ENCODE results near the gene SIRPA.

DNA sequence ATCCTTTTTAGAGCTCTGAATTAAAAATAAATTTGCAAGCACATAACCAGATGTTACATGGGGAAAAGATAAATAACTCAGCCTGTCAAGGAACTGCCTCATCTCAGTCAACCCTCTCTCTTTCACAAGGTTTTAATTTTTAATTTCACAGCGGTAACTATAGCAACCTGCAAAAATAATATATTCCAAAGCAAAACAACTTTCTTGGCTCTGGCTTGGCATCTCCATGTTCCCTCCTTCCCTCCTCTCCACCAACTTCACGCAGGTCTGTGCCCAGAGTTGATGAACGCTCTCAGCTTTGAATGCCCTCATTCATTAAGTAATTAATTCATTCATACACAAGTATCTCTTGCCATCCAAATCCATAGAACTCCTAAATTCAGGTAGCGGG, 32.5 kb upstream of the SIRPA start:
- no peak for TF ChIP-seq POLR2AphosphoS5 (IDR thresholded peaks at IDR 0.05; ENCODE audit: low read depth, low read length)
- no peak for TF ChIP-seq SIX5 (IDR thresholded peaks at IDR 0.05; ENCODE audit: low read depth, low read length)
- TF ChIP-seq ATF2 (IDR thresholded peaks at IDR 0.05; ENCODE audit: low read length): no peak
- no peak for TF ChIP-seq NRF1 (IDR thresholded peaks at IDR 0.05; ENCODE audit: low read depth, low read length)
- TF ChIP-seq, protein P1, sequence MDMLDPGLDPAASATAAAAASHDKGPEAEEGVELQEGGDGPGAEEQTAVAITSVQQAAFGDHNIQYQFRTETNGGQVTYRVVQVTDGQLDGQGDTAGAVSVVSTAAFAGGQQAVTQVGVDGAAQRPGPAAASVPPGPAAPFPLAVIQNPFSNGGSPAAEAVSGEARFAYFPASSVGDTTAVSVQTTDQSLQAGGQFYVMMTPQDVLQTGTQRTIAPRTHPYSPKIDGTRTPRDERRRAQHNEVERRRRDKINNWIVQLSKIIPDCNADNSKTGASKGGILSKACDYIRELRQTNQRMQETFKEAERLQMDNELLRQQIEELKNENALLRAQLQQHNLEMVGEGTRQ (IDR thresholded peaks at IDR 0.05; ENCODE audit: low read length): no peak
- TF ChIP-seq POLR2A (IDR thresholded peaks at IDR 0.05; ENCODE audit: control extremely low read depth in 1 of 2, low read depth in 2 of 2, low read length in 2 of 2): no peak
- TF ChIP-seq, protein P2, sequence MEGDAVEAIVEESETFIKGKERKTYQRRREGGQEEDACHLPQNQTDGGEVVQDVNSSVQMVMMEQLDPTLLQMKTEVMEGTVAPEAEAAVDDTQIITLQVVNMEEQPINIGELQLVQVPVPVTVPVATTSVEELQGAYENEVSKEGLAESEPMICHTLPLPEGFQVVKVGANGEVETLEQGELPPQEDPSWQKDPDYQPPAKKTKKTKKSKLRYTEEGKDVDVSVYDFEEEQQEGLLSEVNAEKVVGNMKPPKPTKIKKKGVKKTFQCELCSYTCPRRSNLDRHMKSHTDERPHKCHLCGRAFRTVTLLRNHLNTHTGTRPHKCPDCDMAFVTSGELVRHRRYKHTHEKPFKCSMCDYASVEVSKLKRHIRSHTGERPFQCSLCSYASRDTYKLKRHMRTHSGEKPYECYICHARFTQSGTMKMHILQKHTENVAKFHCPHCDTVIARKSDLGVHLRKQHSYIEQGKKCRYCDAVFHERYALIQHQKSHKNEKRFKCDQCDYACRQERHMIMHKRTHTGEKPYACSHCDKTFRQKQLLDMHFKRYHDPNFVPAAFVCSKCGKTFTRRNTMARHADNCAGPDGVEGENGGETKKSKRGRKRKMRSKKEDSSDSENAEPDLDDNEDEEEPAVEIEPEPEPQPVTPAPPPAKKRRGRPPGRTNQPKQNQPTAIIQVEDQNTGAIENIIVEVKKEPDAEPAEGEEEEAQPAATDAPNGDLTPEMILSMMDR (IDR thresholded peaks at IDR 0.05; ENCODE audit: control extremely low read depth in 1 of 3, insufficient read depth in 1 of 3, low read depth in 1 of 3, low read length in 3 of 3): no peak
- no peak for TF ChIP-seq CTBP2 (IDR thresholded peaks at IDR 0.05; ENCODE audit: borderline replicate concordance, insufficient read depth, insufficient read length, low read length)
- no peak for TF ChIP-seq YY1 (IDR thresholded peaks at IDR 0.05; ENCODE audit: low read depth, low read length)
- TF ChIP-seq ATF3 (IDR thresholded peaks at IDR 0.05; ENCODE audit: insufficient read depth, low read depth, low read length): no peak
- TF ChIP-seq TBP (IDR thresholded peaks at IDR 0.05; ENCODE audit: low read depth, low read length): no peak
